Esophagus squamous epithelium (tissue), 5 donors: ENCODE results near the gene TMCO5A. TPM values are rescaled to one million over a fixed set of nuclear protein-coding genes. Genes with fewer than 3 reads are reported as not detected.

ENCODE experiments used
- DNase-seq: peaks from one replicate; lab custom pipeline; 2025; lab: John Stamatoyannopoulos, UW
- H3K27ac ChIP-seq, 4 donors: fragments of 200-600 bp; sonication (generic); one replicate each; pipeline ENCODE4 v1.5.1; 2016 to 2019; ENCODE audit warnings: mild to moderate bottlenecking in 1 of 4
- H3K27me3 ChIP-seq, 4 donors: fragments of 200-600 bp; sonication (generic); 1 replicate in 3 of 4; 2 replicates in 1 of 4; pipeline versions ENCODE4 v1.5.1 to v1.6.0; 2017 to 2021; ENCODE audit warnings: antibody characterized with exemption in 1 of 4
- H3K36me3 ChIP-seq, 3 donors: fragments of 200-600 bp; sonication (generic); one replicate each; pipeline ENCODE4 v1.5.1; 2016 to 2019
- H3K4me1 ChIP-seq, 3 donors: fragments of 200-600 bp; sonication (generic); one replicate each; pipeline ENCODE4 v1.5.1; 2017 to 2019
- H3K4me3 ChIP-seq, 4 donors: fragments of 200-600 bp; sonication (generic); 1 replicate in 3 of 4; 2 replicates in 1 of 4; pipeline ENCODE4 v1.5.1; 2016 to 2019; ENCODE audit warnings: mild to moderate bottlenecking in 2 of 4, moderate library complexity in 1 of 4
- H3K9me3 ChIP-seq, 3 donors: fragments of 200-600 bp; sonication (generic); one replicate each; pipeline ENCODE4 v1.5.1; 2016 to 2019
- POLR2A ChIP-seq, 4 donors: fragments of 450-650 bp; IDR thresholded peaks; one replicate each; pipeline ENCODE4 v1.6.1; 2017; ENCODE audit warnings: antibody characterized with exemption in 4 of 4, mild to moderate bottlenecking in 4 of 4, moderate library complexity in 3 of 4
- WGBS, 2 donors: methylation state at CpG; one replicate each; pipeline ENCODE4 v1.1.5; 2018; 5-methylcytosine and 5-hydroxymethylcytosine counted together
- intact Hi-C: fragments of 100-400 bp; cut with DNase I; formaldehyde crosslinking; loops from one replicate; pipeline ENCODE4 v1.15.0; 2022
- total RNA-seq, 4 donors: library from RNA; depleted of rRNA; stranded (reverse); fragments of >200 nt; gene quantifications; one replicate each; pipeline ENCODE4 v1.1.0, GENCODE V29; 2016
- TF ChIP-seq, protein P1 (sequence below), 6 experiments: fragments of 450-650 bp in 4 of 6; fragments of 200-600 bp in 2 of 6; sonication (generic) in 2 of 6; IDR thresholded peaks; one replicate each; pipeline ENCODE4 v1.5.1; 2016 to 2019; ENCODE audit warnings: antibody characterized with exemption in 6 of 6, mild to moderate bottlenecking in 4 of 6, moderate library complexity in 4 of 6
- donor health status: DM: yes; HTN: yes; CAD: no.

The TMCO5A gene
- total RNA-seq, 4 donors from 2014 or later, result not detected

DNA sequence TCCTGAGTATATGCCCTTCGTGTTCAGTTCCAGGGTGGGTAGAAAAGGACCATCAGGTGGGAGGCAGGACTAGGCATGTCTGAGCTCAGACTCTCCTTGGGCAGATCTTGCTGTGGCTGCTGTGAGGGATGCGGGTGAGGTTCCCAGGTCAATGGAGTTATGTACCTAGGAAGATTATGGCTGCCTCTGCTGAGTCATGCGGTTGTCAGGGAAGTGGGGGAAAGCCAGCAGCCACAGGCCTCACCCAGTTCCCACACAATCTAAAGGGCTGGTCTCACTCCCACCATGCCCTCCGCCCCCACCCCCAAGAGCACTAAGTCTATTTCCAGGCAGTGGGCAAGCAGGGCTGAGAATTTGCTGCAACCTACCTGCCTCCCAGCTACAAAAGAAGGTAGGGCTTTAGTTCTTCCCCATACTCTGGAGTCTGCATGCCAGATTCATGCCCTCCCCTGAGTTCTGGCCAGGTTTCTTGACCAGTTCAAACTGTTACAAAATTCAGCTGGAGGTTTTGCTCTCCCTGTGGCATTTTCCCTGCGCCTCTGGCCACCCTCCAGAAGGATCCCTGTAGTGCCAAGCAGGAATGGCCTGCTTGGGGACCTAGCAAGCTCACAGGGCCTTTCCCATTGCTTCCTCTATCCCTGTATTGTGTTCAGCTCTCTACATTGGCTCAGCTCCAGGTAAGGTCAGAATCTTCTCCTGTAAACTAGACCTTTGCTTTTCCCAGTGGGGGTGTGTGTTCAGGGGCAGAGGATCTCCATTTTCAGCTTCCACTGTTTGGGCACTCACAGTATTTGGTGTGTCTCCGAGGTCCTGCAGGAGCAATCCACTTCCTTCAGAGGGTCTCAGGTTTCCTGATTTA is 12.7 kb upstream of the TMCO5A start:
- intact Hi-C loops, result no loop called here
- Histone ChIP-seq H3K36me3 (no peaks in the 10 kb centered on the region), H3K27me3 (peaks cover 0 to 3% (median 0%) of the 10 kb centered on the region in 4 donors), H3K9me3 (no peaks in the 10 kb centered on the region), H3K4me1 (peaks cover 0 to 8% (median 0%) of the 10 kb centered on the region in 3 donors), H3K4me3 (no peak overlapping the region), H3K27ac (no peak overlapping the region)
- no peak for DNase-seq
- 44 to 65% methylated on average over 5 to 6 of the region's 6 CpGs for WGBS, 2 donors
- TF ChIP-seq POLR2A (IDR thresholded peaks at IDR 0.05), result no peak
- TF ChIP-seq, protein P1, sequence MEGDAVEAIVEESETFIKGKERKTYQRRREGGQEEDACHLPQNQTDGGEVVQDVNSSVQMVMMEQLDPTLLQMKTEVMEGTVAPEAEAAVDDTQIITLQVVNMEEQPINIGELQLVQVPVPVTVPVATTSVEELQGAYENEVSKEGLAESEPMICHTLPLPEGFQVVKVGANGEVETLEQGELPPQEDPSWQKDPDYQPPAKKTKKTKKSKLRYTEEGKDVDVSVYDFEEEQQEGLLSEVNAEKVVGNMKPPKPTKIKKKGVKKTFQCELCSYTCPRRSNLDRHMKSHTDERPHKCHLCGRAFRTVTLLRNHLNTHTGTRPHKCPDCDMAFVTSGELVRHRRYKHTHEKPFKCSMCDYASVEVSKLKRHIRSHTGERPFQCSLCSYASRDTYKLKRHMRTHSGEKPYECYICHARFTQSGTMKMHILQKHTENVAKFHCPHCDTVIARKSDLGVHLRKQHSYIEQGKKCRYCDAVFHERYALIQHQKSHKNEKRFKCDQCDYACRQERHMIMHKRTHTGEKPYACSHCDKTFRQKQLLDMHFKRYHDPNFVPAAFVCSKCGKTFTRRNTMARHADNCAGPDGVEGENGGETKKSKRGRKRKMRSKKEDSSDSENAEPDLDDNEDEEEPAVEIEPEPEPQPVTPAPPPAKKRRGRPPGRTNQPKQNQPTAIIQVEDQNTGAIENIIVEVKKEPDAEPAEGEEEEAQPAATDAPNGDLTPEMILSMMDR (IDR thresholded peaks at IDR 0.05), result no peak

DNA sequence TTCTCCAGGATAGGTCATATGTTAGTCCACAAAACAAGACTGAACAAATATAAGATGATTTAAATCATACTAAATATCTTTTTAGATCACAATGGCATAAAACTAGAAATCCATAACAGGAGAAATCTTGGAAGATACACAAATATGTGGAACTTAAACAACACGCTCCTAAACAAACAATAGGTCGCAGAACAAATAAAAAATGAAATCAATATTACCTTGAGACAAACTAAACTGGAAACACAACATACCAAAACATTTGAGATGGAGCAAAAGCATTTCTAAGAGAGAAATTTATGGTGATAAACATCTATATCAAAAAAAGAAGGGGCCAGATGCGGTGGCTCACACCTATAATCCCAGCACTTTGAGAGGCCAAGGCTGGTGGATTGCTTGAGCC is 8.3 kb upstream of the TMCO5A start:
- TF ChIP-seq, protein P1 (IDR thresholded peaks at IDR 0.05), result no peak
- no peak for TF ChIP-seq POLR2A (IDR thresholded peaks at IDR 0.05)

DNA sequence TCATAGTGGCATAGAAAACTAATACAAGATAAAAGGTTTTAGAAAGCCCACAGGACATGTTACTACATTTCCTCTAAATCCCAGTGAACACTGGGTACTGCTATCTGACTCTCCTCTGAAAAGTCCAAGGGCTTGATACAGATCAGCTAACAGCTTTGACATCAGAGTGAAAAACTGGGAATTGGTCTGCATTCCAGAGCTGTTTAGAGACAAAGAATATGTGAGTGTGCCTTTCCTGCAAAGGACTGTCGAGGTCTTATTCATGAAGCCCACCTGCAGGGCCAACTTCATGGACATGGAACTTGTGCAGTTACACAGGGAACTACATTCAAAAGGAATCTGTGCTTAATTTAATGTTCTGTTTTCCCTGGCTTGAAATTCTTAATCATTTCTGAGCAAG is 5.2 kb upstream of the TMCO5A start:
- H3K36me3 ChIP-seq, result no peaks in the 10 kb centered on the region
- H3K4me1 ChIP-seq, result no peaks in the 10 kb centered on the region
- TF ChIP-seq, protein P1 (IDR thresholded peaks at IDR 0.05), result no peak
- TF ChIP-seq POLR2A (IDR thresholded peaks at IDR 0.05), result no peak
- WGBS, 2 donors, result 0 to 23% methylated on average over 1 of the region's 1 CpG
- no peaks in the 10 kb centered on the region for H3K27me3 ChIP-seq
- no peaks in the 10 kb centered on the region for H3K9me3 ChIP-seq
- H3K4me3 ChIP-seq, result no peak overlapping the region
- H3K27ac ChIP-seq, result no peak overlapping the region
- no peak for DNase-seq
- intact Hi-C loops, result no loop called here

More for the DNA sequence above, 8.3 kb upstream of the TMCO5A start:
- H3K4me3 ChIP-seq, result no peak overlapping the region
- no peaks in the 10 kb centered on the region for H3K36me3 ChIP-seq
- intact Hi-C loops, result no loop called here
- peaks cover 0 to 3% (median 0%) of the 10 kb centered on the region in 4 donors for H3K27me3 ChIP-seq
- DNase-seq, result no peak
- no peak overlapping the region for H3K27ac ChIP-seq
- H3K4me1 ChIP-seq, result peaks cover 0 to 8% (median 0%) of the 10 kb centered on the region in 3 donors
- 57 to 72% methylated on average over 3 of the region's 3 CpGs for WGBS, 2 donors
- H3K9me3 ChIP-seq, result no peaks in the 10 kb centered on the region

DNA sequence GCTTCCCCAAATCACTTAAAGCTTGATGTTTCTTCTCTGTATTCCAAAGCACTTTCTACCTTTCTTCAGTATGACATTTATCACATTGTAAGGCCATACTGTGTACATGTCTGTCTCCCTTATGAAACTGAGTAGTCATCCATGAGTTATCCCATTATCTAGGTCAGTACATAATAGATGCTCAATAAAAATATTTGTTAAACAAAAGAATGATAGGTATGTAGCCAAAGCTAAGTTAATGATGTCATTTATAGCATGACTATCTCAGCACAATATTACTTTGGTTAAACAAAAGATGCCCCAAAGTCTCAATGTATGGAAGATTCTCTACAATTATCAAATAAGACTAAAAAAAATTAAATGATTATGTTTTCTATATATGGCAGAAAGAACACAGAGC is 3.1 kb upstream of the TMCO5A start:
- H3K4me3 ChIP-seq, result no peak overlapping the region
- no peak for DNase-seq
- no peaks in the 10 kb centered on the region for H3K4me1 ChIP-seq
- no peak for TF ChIP-seq POLR2A (IDR thresholded peaks at IDR 0.05)
- TF ChIP-seq, protein P1 (IDR thresholded peaks at IDR 0.05), result no peak
- no peaks in the 10 kb centered on the region for H3K36me3 ChIP-seq
- no peaks in the 10 kb centered on the region for H3K9me3 ChIP-seq
- no peaks in the 10 kb centered on the region for H3K27me3 ChIP-seq
- H3K27ac ChIP-seq, result no peak overlapping the region
- intact Hi-C loops, result no loop called here

DNA sequence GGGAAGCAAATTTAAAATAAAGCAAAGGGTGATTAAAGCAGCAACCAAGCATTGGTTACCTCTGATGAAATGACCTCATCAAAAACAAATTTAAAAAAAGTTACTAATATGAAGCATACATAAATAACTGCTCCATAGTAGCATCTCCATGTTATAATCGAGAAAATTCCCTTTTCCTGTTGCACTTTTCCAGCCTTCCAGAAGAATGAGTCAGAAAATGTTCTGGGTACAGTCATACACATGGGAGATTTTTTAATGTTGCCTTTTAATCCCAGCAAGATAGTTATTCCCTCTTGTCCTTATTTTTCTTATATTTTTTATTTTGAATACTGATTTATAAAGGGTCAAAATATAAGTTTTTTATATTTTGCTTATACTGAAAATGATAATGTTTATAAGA is 2.6 kb upstream of the TMCO5A start:
- no peaks in the 10 kb centered on the region for H3K9me3 ChIP-seq
- H3K36me3 ChIP-seq, result no peaks in the 10 kb centered on the region
- no peak for DNase-seq
- no peak overlapping the region for H3K4me3 ChIP-seq
- TF ChIP-seq POLR2A (IDR thresholded peaks at IDR 0.05), result no peak
- TF ChIP-seq, protein P1 (IDR thresholded peaks at IDR 0.05), result no peak
- no peak overlapping the region for H3K27ac ChIP-seq
- H3K4me1 ChIP-seq, result no peaks in the 10 kb centered on the region
- H3K27me3 ChIP-seq, result no peaks in the 10 kb centered on the region
- intact Hi-C loops, result no loop called here
- 32 to 47% methylated on average over 1 of the region's 1 CpG for WGBS, 2 donors
